GM21447 (cell line): ENCODE data around the gene ARHGAP25.

Experiments
- ATAC-seq: cut with Tn5 transposase; IDR thresholded peaks from one replicate; pipeline ENCODE4 v1.9.1; 2021; ENCODE audit not compliant: unreplicated experiment

The ARHGAP25 gene

GRCh38 chr2:68764806-68765311 is 30.2 kb downstream of the ARHGAP25 start:
- ATAC-seq = no peak

- no peak for ATAC-seq
These were observed 31.2 kb downstream of the ARHGAP25 start for GRCh38 chr2:68765739-68766375.

DNA sequence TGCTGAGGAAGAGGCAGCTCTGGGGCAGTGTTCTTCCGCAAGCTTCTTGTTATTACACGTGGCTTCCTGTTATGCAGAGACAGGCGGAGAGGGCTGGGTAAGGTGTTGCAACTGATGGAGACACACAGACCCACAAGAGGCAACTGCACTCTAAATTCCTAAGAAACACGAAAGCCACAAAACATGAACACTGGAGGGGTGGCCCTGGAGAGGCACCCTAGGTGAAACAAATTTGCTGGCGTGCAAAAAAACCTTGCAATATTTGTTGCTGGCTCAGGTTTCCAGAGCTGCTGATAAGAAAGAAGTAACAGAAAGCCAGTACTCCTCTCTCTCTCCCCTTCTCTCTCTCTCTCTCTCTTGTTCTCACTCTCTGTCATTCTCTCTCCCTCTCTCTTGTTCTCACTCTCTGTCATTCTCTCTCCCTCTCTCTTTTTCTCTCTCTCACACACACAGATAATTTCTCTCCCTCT is 31.8 kb downstream of the ARHGAP25 start:
- ATAC-seq = peak; percentile 39

- ATAC-seq = peak; percentile 35
These were observed 32.7 kb downstream of the ARHGAP25 start for GRCh38 chr2:68767031-68767961.

DNA sequence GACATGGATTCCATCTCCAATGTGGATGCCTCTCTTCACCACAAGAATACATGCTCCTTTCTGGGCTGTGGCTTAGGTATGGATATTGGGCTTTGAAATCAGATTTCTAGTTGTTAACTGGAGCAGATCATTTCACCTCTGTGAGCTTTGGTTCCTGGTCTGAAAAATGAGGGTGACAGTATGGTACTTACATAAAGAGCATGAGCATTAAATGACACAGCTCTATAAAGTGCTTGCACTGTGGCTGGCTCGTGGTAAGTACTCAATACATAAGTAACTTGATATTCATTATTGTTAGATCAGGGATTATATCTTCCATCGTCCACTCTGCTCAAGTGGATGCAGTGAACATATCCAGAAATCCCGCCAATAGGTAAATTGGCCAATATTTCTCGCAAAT is 33.4 kb downstream of the ARHGAP25 start:
- ATAC-seq = no peak

- ATAC-seq = no peak
These were observed 33.9 kb downstream of the ARHGAP25 start for GRCh38 chr2:68768461-68768860.

DNA sequence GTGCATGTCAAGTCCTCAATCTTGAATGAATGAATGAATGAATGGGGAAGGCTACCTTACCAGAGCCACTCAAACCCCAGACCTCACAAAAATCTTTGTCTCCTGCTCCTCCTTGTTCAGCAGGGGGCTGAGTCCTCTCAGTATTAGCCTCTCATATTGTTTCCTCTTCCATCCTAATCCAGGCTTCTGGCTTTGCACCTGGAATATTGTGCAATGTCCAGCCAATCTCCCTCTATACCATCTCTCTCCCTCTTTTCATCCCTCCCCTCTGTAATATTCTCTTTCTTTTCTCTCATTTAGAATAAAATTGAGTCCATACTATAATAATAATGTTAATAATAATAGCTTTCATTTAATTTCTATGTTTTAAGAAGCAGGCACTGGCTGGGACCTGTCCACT is 34.3 kb downstream of the ARHGAP25 start:
- ATAC-seq = no peak

DNA sequence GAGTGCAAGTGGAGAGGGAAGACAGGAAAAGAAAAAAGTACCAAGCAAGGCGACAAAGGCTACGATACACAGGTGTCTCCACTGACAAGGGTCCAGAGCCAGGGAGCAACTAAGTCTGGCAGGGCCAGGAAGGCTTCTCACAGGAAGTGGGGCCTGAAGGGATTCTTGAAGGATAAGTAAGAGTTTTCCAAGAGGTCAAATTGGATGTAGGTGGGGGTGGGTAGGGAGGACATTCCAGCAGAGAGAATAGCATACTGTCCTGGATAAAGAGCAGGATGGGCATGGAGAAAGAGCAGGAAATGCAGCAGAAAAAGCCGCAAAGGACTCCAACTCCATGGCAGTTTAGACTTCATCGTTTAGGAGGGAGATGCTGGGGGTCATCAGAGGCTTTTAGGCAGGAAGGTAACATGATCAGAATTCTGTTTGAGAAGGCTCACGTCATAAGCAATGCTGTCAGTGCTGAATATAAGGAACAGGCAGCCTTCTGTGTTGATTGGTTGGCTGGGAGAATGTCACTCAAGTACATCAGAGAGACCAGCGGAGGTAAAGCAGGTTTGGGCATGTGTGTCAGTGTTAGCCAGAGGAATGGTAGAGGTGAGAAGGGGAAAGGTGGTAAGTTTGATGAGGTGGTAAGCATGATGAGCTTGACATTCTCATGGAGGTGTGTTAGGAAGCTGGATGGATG is 35.1 kb downstream of the ARHGAP25 start:
- ATAC-seq = no peak

DNA sequence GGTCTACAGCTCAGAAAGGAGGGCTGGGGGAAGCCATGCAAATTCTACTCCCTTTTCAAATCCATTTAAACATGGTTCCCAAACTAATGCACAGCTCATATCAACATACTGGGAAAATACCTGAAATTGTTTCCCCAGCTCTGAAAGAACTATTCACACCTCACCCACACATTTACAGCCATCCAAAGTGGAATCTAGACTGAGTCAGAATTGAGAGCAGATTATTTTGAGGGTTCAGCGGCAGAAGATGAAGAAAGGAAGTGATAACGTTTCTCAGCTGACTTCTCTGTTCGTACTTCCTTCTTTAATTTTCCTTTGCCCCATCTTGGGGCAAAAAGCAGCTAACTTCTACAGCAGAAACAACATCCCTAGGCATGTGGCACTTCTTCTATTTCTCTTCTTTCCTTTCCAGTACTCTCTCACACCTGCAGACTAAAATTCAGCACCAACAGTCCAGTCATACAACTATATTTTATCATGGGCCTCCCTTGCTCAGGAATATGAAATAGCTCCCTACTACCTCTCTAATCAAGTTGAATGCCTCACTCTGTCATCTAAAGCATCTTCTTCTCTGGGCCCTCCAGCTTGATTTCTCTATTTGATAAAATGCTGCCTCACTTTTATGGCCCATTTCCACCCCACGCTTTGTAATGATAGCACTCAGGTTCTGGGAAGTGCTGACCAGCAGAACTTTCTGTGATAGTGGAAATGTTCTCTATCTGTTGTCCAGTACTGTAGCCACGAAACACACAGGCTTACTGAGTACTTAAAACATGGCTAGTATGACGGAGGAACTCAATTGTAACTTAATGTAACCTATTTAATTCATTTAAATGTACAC is 35.9 kb downstream of the ARHGAP25 start:
- no peak for ATAC-seq

DNA sequence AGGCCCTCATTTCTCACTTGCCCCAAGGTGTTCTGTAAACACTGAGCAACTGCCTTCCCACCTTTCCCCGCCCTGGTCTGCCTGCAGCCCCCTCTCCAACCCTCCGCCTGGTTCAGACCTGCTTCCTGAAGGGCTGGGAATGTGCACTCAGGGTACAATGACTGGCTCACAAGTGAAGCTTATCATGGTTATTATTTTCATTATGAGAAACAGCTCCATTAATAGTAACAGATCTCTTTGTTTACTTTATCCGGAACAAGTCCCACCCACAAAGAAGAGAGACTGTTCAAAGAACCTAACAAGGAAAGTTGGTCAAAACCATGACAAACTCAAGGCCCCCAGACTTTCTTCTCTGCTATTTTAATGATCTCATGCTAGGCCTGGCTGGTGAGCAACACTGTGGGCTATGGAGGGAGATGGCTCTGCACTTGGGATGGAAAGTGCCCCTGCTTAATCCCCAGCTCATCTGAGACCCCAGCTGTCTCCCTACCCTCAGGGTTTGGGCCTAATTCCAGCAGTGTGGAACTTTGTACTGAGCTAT is 36.7 kb downstream of the ARHGAP25 start:
- no peak for ATAC-seq

DNA sequence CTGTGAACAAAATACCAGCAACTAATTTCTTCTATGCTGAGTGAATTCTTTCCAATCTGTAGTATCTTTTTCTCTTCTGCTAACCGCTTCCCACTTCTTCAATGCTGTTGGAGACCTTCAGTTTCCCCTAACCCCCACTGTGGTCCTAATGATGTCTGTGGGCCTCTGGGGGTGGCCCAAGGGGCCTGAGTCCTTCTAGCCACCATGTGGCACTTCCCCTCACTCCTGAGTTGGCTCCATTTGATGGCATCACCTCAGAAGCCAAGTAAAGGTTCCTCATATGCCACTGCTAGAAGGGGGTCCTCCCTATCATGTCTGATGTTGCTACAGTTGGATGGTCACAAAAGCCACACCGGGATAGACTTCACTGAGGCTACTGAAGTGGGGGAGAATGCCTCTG is 37.5 kb downstream of the ARHGAP25 start:
- ATAC-seq = no peak

DNA sequence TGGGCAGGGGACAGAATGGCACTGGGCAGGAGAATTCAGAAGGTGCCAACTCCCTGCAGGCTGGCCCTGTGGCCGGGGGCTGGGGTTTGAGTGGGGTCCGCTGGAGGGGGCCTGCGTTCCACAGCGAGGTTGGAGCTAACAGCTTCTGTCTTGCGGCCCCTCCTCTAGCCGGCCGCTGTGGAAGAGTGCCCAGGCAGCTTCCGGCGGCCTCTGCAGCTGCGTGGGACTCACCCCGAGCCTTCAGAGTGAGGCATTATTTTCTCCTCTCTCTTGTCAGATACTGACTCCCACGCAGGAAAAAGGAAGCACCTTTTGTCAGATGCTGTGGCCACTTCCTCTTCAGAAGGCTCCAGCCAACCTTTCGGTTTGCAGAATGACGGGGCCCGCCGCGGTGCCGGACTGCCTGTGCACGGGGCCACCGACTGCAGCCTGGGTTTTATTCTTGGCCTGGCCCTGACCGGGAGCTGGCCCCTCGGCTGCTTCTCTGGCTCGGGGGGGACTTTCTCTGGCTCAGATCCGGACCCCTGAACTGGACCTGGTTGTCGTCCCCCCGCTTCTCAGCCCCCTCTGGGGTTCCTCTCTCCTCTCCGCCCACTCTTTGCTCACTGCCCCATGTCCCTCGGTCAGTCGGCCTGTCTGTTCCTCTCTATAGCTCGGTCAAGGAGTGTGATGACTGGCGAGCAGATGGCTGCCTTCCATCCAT is 40.1 kb downstream of the ARHGAP25 start:
- ATAC-seq = peak; percentile 90

- ATAC-seq = no peak
These were observed 40.7 kb downstream of the ARHGAP25 start for GRCh38 chr2:68775272-68775842.

GRCh38 chr2:68776124-68776523 is 41.5 kb downstream of the ARHGAP25 start:
- no peak for ATAC-seq

DNA sequence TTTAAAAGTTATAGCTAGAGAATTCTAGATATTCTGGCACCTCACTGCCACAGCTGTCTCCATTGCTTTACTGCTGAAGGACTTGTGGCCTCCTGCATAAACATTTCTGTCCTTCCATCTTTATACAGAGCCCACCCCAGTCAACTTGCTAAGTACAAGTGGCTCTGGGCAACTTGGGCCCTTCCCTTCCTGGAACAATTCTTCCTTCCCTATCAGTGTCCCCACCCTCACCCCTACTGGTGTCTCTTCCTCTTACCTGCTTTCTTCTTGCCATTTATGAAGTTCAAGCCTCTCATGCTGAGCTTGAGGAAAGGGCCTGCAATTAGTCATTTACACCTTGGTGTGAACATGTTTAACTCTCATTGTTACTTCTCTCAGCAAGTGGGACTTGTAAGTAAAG is 45.0 kb downstream of the ARHGAP25 start:
- no peak for ATAC-seq

DNA sequence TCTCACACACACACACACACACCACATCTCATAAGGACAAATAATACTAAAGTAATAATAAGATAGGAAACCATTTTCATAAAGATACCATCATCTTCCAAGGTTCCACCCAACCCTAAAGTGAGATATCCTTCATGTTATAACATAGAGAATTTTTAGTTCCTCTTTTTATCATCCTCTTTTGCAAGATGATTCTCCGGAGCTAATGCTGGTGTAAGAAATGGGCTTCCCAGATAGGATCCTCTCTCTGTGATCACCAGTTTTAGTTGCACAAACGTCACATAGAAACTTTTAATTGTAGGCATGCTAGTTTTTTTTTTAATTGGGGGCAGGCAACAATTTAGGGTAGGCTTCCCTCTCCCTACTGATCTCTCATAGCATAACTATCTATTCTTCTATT is 49.6 kb downstream of the ARHGAP25 start:
- no peak for ATAC-seq

DNA sequence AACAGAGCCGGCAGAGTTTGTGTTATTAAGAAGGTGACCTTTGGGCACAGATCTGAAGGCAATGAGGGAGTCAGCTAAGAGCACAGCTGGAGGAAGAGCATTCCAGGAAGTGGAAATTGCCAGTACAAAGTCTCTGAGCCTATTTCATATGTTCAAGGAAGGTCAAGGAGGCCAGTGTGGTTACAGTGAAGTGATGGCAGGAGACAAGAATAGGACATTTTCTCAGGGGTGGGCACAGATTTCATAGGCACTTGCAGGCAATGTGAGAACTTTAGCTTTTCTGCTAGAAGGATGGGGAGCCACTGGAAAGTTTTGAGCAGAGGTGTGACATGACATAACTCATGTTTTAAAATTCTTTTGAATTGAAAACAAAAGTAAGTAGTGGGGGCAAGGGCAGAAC is 50.3 kb downstream of the ARHGAP25 start:
- ATAC-seq = no peak

- no peak for ATAC-seq
These were observed 52.7 kb downstream of the ARHGAP25 start for GRCh38 chr2:68787356-68787755.

DNA sequence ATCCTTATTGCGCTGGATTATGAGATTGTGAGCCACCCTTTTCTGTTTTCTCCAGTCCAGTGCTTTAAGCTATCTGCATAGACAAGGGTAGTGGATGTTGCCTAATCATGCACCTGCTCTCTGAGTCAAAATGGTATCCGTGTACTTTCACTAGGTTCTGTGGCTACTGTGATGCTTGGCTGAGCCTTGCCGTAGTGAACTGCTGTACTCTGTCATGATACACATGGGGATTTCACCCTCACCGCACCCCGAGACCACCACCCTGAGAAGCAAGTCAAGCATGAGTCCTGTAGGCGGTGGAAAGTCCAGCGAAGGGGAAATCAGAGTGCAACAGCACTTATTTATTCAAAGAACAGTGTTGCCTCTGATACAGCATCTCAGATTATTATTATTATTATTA is 55.0 kb downstream of the ARHGAP25 start:
- ATAC-seq = peak; percentile 99
